ENCODE measurements around the gene RHCE.
"Not testable (repeated sequence)": the region's sequence is repeated elsewhere in the genome, so short reads cannot be mapped to it uniquely, and the experiment has no call there.

Gene RHCE

DNA sequence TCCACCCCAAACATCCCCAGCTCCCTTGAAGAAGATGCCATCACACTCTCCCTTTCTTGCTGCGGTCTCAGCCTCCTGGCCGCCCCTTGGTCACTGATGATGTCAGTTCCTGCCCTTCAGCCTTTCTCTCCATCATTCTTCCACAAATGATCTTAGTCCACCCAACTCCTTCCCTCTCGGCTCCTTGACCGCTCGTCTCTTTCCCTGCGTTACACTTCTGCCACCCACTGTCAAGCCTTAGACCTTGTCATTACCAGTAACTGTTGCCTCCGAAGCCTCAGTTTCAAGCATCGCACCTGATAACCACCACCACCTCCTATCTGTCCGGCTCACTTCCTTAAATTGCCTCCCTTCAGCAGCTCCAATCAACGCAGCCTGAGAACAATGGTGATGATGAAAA lies 23.1 kb downstream of the RHCE start:
- not testable (repeated sequence) for FAIRE-seq

DNA sequence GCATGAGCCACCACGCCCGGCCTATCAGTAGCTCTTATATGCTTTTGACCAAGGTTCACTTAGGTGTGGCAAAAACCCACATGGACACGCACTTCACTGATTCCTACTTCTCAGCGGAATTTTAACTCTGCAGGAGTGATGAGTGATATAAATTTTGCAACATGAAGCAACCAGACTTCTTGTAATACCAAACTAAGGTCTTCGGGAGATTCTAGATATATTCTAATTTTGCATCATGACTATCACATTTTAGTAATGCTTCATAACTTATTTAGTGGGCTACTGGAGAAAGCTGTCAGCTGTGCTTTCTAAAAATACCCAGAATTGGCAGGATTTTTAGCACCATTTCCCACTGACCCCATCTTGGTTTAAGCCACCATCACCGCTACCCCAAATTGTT lies 27.8 kb downstream of the RHCE start:
- FAIRE-seq: no peak

DNA sequence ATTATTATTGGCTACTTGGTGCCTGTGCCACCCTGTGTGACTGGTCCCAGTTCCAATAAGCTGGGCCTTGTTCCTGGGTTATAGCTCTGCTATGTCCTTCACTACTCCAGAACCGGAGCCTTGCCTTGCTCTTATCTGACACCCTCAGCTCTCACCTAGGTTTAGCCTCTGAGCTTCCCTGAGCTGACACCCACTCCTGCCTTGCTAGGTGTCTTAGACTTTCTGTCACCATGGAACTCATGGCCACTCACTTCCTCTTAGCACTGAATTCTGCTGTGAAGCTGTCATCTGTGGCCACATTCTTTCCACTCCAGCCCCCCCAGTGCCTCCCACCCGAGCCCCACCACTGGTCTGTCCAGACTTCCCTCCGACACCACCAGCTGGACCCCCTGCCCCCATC lies 30.9 kb downstream of the RHCE start:
- not testable (repeated sequence) for FAIRE-seq

DNA sequence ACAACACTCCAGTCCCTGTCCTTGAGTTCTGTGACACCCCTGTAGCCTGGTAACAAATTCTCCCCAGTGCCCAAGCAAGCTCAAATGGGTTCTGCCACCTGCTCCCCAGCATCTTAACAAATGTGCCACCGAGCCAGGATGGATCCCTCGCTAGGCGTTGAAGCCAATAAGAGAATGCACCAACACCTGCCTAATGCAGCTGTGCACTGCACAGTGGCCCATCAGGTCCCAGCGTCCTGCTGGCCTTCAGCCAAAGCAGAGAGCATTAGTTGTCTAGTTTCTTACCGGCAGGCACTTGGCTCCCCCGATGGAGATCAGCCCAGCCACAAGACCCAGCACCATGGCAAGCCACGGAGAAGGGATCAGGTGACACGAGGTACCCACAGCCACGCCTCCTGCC lies 31.9 kb downstream of the RHCE start:
- not testable (repeated sequence) for FAIRE-seq

DNA sequence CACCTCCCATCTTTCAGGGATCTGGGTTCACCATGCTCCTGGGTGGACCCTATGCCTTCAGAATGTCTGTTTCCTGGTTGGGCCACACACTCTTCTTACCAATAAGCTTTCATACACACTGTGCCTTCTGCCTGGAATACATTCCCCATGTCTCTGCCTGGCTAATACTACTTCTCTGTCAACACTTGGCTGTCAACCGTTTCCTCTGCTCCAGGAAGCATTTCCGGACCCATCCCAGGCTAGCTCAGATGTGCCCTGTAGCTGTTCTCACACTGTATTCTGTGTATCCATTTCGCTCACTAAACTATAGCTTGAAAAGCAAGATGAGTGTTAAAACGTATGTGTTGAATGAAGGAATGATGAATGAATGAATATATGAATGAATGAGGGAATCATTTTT lies 33.5 kb downstream of the RHCE start:
- FAIRE-seq: not testable (repeated sequence)

DNA sequence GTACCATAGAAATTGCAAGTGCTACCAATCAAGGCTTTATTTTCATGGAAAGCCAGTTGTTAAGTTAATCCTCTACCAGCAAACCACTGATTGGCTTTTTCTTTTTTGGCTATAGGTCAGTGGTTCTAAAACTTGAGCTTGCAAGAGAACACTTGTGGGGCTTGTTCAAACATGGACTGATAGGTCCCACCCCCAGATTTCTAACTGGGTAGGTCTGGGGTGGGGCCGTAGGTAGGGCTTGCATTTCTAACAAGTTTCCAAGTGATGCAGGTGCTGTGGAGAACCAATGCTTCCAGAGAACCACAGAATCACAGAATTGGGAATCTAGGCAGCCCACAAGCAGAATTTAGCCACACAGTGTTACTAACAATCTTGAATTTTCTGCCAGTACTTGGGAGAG lies 36.8 kb downstream of the RHCE start:
- FAIRE-seq: not testable (repeated sequence)

DNA sequence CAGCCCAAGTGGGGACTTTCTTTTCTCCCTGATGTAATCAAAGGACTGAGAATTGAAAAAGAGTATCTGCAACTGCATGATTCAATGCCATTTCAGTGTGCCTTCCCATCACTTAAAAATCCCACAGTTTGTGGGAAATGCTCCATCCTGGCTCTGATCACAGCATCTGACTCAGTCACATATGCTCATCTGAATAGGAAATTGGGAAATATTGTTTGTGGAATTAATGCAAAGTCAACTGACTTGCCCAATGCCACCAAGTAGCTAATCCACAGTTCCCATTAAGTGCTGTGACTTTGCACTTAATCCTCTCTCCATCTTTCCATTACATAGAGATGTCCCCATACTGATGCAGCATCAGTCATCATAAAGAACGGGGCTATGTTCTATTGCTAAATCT lies 37.5 kb downstream of the RHCE start:
- FAIRE-seq: not testable (repeated sequence)

DNA sequence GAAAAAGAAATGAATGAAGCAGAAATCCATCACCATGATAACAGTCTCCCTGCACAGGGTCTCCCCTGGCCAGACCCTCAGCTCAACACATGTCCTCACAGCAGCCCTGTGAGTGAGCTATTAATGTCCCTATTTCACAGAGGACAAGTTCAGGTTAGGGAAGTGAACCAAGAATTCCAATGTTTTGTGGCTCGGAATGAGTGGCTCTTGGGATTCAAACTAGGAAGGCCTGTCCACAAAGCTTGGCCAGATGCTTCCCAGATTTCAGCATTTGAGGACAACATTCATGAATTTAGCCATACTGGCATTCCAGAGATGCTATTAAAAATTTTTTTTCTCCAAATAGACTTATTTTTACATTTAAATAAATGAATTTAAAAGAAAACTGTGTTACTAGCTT lies 38.1 kb downstream of the RHCE start:
- FAIRE-seq: not testable (repeated sequence)

DNA sequence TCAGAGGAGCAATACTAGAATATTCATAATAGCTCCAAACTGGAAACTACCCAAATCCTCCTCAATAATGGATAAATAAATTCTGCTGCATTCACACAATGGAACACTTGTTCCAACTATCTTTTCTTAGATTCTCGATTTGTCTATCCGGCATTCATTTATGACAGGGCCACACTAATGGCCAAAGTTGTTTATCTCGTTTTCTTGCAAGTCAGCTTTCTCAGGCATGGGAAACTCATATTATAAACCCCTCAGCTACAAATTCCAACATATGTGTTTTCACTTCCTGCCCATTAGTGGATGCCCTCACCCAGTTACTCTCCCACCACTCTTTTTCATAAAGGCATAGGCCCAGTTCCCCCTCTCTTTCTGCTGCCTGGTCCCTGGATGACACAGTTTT lies 42.3 kb downstream of the RHCE start:
- not testable (repeated sequence) for FAIRE-seq

DNA sequence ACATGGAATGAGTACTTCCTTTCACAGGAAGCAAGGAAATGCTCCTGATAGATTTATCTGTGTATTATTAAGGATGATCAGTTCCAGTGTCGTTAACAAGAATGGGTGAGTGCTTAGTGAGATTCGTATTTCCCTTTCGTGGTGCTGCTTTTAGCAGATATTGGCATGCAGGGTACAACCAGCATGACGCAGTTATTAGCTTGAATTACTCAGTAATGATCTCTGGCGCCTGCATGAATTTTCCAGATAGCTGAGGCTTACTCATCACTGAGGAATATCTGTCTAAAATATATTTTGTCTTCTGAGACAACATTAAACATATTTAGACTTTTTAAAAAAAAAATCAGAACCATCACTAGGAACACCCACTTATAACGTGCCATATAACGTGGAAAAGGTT lies 48.9 kb downstream of the RHCE start:
- not testable (repeated sequence) for FAIRE-seq

DNA sequence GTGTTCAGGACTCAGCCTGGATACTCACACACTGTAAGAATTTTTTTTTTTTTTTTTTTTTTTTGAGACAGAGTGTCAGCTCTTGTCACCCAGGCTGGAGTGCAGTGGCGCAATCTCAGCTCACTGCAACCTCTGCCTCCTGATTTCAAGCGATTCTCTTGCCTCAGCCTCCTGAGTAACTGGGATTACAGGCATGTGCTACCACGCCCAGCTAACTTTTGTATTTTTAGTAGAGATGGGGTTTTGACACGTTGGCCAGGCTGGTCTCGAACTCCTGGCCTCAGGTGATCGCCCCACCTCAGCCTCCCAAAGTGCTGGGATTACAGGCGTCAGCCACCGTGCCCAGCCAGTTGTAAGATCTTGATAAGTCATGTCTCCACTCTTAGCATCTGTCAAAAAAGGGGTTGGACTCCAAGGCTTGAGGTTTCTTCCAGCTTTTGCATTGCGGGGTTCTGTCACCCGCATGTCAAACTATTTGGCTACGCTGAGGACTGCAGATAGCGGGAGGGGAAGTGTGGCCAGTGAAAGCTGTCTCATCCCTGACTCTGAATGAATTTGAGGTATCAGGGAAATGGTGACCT lies 50.8 kb downstream of the RHCE start:
- not testable (repeated sequence) for FAIRE-seq

DNA sequence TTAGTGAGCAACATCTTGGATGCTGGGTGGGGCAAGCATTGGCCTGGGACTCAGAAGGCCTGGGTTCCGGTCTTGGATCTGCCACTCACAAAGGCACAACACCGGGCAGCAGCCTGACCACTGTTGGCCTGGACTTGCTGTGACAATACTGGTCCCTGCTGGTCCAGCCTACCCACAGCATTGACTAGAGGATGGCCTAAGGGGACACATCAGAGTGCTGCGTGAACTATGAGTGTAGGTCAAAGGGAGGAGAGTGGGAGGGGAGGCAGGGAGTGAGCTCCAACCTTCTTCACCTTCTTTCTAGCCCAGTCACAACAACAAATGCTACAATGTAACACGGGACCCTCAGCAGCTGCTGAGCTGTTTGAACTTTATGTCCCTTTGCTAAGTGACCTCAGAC lies 51.4 kb downstream of the RHCE start:
- no peak for FAIRE-seq

DNA sequence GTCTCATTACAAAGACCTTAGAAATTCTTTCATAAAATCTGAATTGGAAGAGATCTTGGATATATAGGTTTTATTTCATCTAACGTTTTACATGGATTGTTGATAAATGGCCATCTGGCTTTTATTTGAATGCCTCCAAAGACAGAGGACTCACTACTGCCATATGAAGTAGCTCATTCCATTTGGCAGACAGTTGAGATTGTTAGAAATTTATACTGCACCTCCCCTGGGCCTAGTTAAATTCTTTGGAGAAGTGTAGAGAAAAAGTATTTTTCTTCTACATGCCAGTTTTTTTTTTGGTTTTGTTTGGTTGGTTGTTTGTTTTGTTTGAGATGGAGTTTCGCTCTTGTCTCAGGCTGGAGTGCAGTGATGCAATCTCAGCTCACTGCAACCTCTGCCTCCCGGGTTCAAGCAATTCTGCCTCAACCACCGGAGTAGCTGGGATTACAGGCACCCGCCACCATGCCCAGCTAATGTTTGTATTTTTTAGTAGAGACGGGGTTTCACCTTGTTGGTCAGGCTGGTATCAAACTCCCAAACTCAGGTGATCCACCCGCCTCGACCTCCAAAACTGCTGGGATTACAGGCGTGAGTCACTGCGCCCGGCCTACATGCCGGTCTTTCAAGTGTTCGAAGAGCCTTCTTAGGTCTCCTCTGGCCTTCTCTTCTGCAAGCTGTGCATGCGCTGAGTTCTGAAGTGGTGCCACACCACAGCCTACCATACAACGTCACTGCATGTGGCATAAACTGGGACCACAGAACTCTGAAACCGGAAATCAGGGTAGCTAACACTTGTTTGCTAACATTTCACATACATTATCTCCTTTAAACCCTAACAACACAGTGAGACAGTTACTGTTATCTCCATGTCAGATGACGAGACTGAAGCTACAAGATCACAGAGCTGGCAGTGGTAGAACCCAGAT lies 57.7 kb downstream of the RHCE start:
- not testable (repeated sequence) for FAIRE-seq

DNA sequence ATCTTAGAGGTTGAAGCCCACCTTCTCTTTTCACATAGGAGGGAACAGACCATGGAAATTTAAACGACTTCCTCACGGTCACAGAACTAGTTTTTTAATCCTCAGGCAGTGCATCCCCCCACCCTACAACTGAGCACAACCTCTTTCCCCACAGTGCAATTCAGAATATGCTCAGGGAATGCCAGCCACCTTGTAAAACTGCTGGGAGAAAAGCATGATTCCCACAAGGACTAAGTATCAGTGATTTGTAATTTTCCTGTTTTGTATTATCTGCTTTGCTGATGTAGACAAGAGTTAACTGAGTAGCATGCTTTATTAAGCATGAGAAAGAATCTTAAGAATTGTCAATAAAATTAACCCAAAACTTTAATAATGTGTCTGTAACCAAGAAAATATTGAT lies 58.7 kb downstream of the RHCE start:
- FAIRE-seq: no peak

DNA sequence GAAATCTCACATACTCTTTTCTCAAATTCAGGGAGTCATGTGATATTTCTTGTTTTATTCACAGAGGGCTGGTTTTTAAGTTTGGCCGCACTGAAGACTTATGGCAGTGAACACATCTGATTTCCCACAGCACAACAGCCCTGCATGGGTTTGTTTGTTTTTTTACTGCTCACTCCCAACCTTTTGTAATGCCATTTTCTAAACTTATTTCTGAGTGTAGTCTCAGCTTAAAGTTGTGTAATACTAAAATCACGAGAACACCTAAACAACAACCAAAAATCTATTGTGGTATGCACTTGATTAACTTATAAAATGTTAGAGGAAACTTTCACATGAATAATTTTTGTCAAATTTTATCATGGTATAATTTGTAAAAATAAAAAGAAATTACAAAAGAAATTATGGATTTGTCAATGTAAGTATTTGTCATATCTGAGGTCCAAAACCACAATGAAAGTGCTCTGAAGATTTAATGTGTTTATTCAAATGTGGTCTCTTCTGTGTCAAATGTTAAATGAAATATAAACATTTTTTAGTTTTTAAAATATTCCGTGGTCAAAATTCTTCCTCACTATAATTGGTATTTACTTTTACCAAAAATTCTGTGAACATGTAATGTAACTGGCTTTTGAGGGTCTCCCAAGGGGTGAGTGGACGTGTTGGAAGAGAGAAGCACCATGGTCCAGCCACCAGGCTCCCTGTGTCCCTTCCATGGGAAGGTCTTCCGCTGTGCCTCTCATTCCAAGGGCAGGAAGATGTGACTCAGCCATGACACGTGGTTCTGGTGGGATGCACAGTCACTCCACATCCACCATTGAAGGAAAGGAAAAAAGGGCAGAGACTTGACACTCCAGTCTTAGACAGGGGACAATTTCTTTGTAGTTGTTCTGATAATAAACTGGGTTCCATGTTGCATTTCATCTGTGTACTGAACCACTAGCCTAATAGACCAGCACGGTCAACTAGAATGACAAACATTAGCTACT lies 59.7 kb downstream of the RHCE start:
- no peak for FAIRE-seq

DNA sequence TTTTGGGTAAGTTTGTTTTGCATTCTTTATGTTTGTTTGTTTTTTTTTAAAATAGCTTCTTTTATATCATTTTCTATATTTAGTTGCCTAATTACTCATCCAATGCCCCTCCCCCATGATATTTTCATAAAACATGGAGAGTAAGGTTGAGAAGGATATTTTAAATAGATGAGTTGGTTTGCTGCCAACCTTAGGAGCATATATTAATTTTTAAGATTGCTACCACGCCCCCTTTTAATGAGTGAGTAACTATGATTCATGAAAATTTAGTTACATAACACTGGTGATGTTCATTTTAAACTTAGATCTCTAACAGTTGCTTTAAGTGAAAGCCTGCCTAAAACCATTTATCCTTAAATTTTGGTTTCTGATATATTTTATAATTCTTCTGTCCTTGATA lies 63.8 kb downstream of the RHCE start:
- peak; percentile 12 for FAIRE-seq

DNA sequence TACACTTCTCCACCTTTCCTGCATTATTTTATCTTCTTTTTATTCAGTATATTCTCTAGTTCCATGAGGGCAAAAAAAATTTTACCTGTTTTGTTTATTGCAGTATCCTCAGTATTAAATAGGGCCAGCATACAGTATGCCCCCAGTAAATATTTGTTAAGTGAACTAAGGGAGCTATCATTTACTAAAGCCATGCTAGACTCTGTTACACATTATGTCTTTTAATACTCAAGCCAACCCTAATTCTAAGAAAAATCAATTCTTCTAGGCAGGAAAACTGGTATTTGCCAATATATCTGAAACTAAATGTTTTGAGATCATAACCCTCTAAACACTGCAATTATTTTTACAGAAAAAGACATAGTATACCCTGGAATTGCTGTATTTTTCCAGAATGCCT lies 64.2 kb downstream of the RHCE start:
- peak; percentile 66 for FAIRE-seq

DNA sequence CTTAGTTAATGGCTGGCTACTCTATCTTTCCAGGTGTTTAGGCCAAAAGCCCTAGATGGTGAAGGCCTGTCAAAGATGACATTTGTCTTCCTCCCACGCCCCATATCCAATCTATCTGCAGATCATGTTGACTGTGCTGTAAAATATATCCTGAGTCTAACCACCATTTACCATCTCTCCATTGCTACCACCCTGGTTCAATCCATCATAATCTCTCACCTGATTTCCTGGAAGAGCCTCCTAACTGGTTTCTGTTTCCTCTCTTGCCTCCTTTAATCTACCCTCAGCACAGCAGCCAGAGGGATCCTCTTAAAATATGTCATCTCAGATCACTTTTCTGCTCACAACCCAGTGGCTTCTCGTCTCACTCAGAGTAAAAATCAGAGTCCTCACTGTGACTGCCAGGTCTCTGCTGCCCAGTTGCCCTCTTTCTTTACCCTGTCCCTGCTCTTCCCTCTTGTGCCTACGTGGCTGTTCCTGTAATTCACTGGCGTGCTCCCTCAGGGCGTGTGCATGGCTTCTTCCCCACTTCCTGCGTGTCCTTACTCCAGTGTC lies 64.7 kb downstream of the RHCE start:
- no peak for FAIRE-seq

DNA sequence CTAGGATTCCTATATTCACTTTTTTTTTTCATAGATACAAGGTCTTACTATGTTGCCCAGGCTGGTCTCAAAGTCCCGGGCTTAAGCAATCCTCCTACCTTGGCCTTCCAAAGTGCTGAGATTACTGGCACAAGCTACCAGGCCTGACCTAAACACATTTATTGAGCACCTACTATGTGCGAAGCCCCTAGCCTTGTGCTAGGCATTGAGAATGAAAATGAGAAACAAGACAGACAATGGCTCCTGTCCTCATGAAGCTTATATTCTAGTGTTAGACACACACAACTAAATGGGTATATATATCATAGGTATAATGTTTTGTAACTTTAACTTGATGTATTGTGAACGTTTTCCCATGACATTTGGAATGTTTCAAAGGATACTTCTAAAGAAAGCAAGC lies 71.0 kb downstream of the RHCE start:
- FAIRE-seq: no peak

DNA sequence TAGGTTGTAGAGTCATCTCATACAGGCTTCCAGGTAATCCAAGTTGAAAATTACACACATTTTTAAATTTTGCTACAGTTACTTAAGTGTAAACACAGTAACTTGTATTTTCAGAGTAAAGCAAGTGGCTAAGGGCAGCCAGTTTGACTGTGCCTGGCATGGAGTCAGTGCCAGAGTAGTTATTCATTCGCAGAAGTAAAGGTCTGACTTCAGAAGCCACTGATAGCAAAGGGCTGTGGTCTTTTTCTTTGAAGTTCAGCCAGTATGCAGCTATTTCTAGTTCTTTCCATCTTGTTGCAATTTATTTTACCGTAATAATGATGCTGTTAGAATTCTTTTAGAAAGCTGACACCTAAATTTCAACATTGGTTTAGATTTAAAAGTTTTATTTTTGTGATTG lies 73.1 kb downstream of the RHCE start:
- no peak for FAIRE-seq

DNA sequence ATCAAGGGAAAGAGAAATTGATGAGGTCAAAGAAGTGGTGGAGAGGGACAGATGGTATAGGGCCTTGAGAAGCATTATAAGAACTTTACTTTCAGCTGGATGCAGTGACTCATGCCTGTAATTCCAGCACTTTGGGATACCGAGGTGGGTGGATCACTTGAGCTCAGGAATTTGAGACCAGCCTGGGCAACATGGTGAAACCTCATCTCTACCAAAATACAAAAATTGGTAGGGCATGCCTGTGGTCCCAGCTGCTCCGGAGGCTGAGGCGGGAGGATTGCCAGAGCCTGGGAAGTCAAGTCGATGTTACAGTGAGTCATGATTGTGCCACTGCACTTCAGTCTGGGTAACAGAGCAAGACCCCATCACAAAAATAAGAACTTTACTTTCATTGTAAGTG lies 76.8 kb downstream of the RHCE start:
- no peak for FAIRE-seq

DNA sequence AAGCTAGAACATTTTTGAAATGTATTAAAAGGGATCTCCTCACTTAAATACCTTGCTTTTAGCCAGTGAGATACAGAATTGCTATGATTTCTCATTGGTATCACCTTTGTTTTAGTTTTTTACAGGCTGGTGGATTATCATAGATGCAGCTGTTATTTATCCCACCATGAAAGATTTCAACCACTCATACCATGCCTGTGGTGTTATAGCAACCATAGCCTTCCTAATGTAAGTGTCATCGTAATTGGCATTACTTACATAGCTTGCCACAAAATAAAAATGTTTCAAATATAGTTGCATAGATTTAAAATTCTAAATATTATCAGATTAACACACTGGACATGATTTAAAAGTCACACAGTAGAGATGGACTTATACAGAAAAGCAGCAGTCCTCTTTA lies 77.8 kb downstream of the RHCE start:
- no peak for FAIRE-seq

DNA sequence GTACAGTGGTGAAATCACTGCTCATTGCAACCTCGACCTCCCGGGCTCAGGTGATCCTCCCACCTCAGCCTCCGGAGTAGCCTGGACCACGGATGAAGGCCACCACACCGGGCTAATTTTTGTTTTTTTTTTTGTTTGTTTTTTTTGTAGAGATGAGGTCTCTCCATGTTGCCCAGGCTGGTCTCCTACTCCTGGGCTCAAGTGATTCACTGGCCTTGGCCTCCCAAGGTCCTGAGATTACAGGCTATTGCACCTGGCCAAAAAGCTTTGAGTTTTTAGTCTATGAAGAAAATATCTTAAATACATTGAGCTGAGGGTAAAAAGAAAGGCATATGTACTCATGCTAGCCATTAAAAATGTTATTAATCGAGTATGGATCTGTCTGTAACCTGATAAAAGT lies 78.9 kb downstream of the RHCE start:
- FAIRE-seq: no peak
